Smooth muscle cell (in vitro differentiated cells): ENCODE results near the gene PIP5K1C. TPM values are rescaled to one million over a fixed set of nuclear protein-coding genes. Genes with fewer than 3 reads are reported as not detected.

Source experiments
- DNase-seq: peaks from one replicate; lab custom pipeline; 2025; ENCODE audit not compliant: unreplicated experiment; lab: John Stamatoyannopoulos, UW
- H2AFZ ChIP-seq: fragments of 200-600 bp; sonication (generic); 2 replicates; pipeline ENCODE4 v1.6.0; 2016; ENCODE audit warnings: antibody characterized with exemption, low read depth, mild to moderate bottlenecking
- H3F3A ChIP-seq: fragments of 200-600 bp; sonication (generic); 2 replicates; pipeline ENCODE4 v1.6.0; 2017; ENCODE audit warnings: antibody characterized with exemption, low read depth
- H3K27ac ChIP-seq: fragments of 200-600 bp; sonication (generic); 2 replicates; pipeline ENCODE4 v1.5.1; 2016; ENCODE audit warnings: low read depth, mild to moderate bottlenecking
- H3K27me3 ChIP-seq: fragments of 200-600 bp; sonication (generic); 2 replicates; pipeline ENCODE4 v1.6.1; 2016; ENCODE audit warnings: low read depth, mild to moderate bottlenecking
- H3K36me3 ChIP-seq: fragments of 200-600 bp; sonication (generic); 2 replicates; pipeline ENCODE4 v1.5.1; 2016; ENCODE audit warnings: low read depth
- H3K4me1 ChIP-seq: fragments of 200-600 bp; sonication (generic); 2 replicates; pipeline ENCODE4 v1.5.1; 2016; ENCODE audit warnings: low read depth
- H3K4me2 ChIP-seq: fragments of 200-600 bp; sonication (generic); 2 replicates; pipeline ENCODE4 v1.6.0; 2016; ENCODE audit warnings: mild to moderate bottlenecking
- H3K4me3 ChIP-seq: fragments of 200-600 bp; sonication (generic); 2 replicates; pipeline ENCODE4 v1.5.1; 2016; ENCODE audit warnings: mild to moderate bottlenecking
- H3K79me2 ChIP-seq: fragments of 200-600 bp; sonication (generic); 2 replicates; pipeline ENCODE4 v1.6.0; 2016; ENCODE audit warnings: low read depth, mild to moderate bottlenecking
- H3K9ac ChIP-seq: fragments of 200-600 bp; sonication (generic); 2 replicates; pipeline ENCODE4 v1.6.0; 2016; ENCODE audit warnings: low read depth
- H3K9me3 ChIP-seq: fragments of 200-600 bp; sonication (generic); replicated peaks from 2 replicates; pipeline ENCODE4 v1.5.1; 2016; ENCODE audit warnings: low read depth
- H4K20me1 ChIP-seq: fragments of 200-600 bp; sonication (generic); 2 replicates; pipeline ENCODE4 v1.6.0; 2016; ENCODE audit warnings: low read depth
- WGBS: methylation state at CpG from one replicate; pipeline ENCODE4 v1.1.7; 2016; ENCODE audit warnings: low lambda C conversion rate; 5-methylcytosine and 5-hydroxymethylcytosine counted together
- polyA plus RNA-seq: library from polyadenylated mRNA; unstranded; fragments of >200 nt; fragmentation: Nextera tagmentation; extraction: Ambion mirVana; gene quantifications from 2 replicates; pipeline ENCODE4 v1.2.1, GENCODE V29; 2016
- total RNA-seq: library from RNA; depleted of rRNA; stranded (reverse); fragments of >200 nt; gene quantifications from 2 replicates; pipeline ENCODE4 v1.2.3, GENCODE V29; 2014
- TF ChIP-seq, protein P1 (sequence below): fragments of 200-600 bp; sonication (generic); IDR thresholded peaks from 2 replicates; pipeline ENCODE4 v1.5.1; 2017; ENCODE audit warnings: borderline replicate concordance, mild to moderate bottlenecking, antibody characterized with exemption; ENCODE audit not compliant: insufficient read depth, poor library complexity, severe bottlenecking

The PIP5K1C gene
- total and polyA plus RNA-seq, 2 experiments from 2014 or later = 13.2 to 27.2 TPM

DNA sequence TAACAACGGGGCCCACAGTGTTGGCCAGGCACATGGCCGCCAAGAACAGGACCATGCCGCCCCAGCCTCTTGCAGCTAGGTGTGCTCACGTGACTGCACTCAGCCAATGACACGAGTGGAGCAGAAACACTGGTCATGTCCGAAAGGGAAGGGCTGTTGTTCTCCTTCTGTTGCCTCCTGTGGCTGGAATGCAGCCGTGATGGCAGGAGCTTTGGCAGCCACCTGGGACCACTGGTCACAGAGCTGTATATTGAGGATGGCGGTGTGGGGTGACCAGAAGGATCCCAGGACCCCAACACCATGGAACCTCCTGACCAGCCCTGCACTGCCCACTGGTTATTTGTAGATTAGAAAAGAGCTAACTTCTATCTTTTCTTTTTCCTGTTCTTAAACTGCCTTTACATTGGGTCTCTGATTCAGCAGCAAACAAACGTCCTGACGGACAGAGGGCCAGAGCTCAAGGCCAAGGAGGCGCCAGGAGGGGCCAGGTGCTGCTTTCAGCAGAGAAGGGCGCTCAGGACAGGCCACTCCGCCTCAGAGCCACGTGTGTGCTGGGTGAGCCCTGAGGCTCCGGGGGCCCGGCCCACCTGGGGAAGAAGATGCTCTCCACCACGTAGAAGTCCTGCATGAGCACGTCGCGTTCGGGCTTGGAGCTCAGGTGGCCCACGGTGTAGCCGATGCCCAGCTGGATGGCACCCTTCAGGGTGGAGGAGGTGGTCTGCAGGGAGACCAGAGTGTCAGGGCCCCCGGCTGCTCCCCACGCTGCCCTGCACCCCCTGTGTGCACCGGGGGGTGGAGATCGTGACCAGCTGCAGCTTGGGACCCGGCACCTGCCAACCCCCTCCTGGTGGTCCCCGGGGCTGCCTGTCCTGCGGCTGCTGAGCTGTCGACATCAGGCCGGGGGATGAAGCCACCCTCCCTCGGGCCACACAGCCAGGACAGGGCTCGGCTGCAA, 38.7 kb downstream of the PIP5K1C start:
- TF ChIP-seq, protein P1, sequence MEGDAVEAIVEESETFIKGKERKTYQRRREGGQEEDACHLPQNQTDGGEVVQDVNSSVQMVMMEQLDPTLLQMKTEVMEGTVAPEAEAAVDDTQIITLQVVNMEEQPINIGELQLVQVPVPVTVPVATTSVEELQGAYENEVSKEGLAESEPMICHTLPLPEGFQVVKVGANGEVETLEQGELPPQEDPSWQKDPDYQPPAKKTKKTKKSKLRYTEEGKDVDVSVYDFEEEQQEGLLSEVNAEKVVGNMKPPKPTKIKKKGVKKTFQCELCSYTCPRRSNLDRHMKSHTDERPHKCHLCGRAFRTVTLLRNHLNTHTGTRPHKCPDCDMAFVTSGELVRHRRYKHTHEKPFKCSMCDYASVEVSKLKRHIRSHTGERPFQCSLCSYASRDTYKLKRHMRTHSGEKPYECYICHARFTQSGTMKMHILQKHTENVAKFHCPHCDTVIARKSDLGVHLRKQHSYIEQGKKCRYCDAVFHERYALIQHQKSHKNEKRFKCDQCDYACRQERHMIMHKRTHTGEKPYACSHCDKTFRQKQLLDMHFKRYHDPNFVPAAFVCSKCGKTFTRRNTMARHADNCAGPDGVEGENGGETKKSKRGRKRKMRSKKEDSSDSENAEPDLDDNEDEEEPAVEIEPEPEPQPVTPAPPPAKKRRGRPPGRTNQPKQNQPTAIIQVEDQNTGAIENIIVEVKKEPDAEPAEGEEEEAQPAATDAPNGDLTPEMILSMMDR = no peak
- Histone ChIP-seq H3K9ac (no peak overlapping the region), H3K36me3 (no peaks in the 10 kb centered on the region), H3K27ac (no peak overlapping the region), H3K9me3 (no peaks in the 10 kb centered on the region), H4K20me1 (peaks cover 13% of the 10 kb centered on the region), H3K4me2 (no peak overlapping the region), H3F3A (no peaks in the 10 kb centered on the region), H3K4me1 (no peaks in the 10 kb centered on the region), H2AFZ (no peak overlapping the region), H3K79me2 (no peaks in the 10 kb centered on the region), H3K27me3 (no peaks in the 10 kb centered on the region), H3K4me3 (no peak overlapping the region)
- no peak for DNase-seq
- WGBS = 96% methylated on average over 34 of the region's 34 CpGs

DNA sequence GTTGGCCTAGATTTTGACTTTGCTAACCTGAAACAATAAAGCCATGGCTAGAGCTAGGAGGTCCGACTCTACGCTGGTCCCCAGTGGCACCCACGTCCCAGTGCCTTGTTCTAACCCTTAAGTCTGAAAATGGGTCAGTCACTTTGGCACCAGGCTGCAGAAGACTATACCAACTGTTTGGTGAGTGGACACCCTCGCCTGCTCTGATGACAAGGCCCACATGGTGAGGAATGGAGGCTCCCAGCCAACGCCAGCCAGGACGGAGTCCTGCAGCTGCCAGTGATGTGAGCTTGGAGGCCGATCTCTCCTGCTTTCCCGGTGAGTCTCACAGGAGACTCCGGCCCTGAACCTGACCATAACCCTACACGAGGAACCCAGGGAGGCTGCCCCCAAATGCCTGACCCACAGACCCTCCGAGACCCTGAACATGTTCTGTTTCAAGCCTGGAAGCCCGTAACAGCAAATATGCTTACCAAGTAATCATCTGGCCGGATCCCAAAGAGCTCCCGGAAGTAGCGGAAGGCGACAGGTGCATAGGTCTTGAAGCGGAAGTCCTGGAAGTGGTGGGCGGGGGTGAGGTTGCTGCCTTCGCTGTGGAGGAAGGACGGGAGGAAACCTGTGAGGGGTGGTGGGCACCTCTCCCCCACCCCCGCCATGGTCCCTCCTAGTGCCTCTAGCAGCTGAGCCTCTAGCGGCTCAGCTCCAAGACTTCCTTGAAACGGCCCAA, 39.6 kb downstream of the PIP5K1C start:
- 94% methylated on average over 21 of the region's 23 CpGs for WGBS
- no peak overlapping the region for H2AFZ ChIP-seq
- H3K4me2 ChIP-seq = no peak overlapping the region
- H3F3A ChIP-seq = peaks cover 2% of the 10 kb centered on the region
- H3K79me2 ChIP-seq = no peaks in the 10 kb centered on the region
- H3K4me3 ChIP-seq = no peak overlapping the region
- no peaks in the 10 kb centered on the region for H3K4me1 ChIP-seq
- no peaks in the 10 kb centered on the region for H3K27me3 ChIP-seq
- H4K20me1 ChIP-seq = peaks cover 5% of the 10 kb centered on the region
- no peaks in the 10 kb centered on the region for H3K9me3 ChIP-seq
- no peak for DNase-seq
- H3K9ac ChIP-seq = no peak overlapping the region
- no peaks in the 10 kb centered on the region for H3K36me3 ChIP-seq
- no peak overlapping the region for H3K27ac ChIP-seq
- TF ChIP-seq, protein P1 = no peak

DNA sequence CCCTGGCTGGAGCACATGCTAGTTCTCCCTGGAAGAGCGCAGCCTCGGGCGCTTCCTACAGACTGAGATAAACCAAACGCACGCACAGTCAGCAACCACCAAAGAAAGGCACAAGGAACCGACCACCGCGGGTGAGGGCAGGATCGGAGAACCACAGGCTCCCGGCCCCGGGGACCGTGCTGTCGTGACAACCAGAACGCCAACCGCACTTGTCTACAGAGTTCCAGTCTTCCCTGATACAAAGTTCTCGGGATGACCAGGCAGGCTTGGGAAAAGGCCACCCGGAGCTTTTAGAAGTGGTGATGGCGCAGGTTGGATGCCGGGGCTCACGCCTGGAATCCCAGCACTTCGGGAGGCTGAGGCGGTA, 40.5 kb downstream of the PIP5K1C start:
- DNase-seq = no peak
- TF ChIP-seq, protein P1 = no peak
- no peaks in the 10 kb centered on the region for H4K20me1 ChIP-seq
- H3K4me1 ChIP-seq = no peaks in the 10 kb centered on the region
- H2AFZ ChIP-seq = no peak overlapping the region
- no peak overlapping the region for H3K9ac ChIP-seq
- no peak overlapping the region for H3K4me3 ChIP-seq
- H3K27me3 ChIP-seq = no peaks in the 10 kb centered on the region
- no peak overlapping the region for H3K27ac ChIP-seq
- no peak overlapping the region for H3K4me2 ChIP-seq
- no peaks in the 10 kb centered on the region for H3K36me3 ChIP-seq
- WGBS = 93% methylated on average over 22 of the region's 22 CpGs
- H3F3A ChIP-seq = peaks cover 2% of the 10 kb centered on the region
- no peaks in the 10 kb centered on the region for H3K79me2 ChIP-seq
- H3K9me3 ChIP-seq = no peaks in the 10 kb centered on the region
